ENCODE measurements around the gene XRN1.

The XRN1 gene

GRCh38 chr3:142278451-142278850 is 169.4 kb downstream of the XRN1 start:
- Histone ChIP-seq H3K9ac (no peak overlapping the region), H3K4me2 (no peak overlapping the region), H3K4me1 (ENCODE audit: low read depth, poor library complexity, severe bottlenecking) (peaks cover 12% of the 10 kb centered on the region), H3K79me2 (ENCODE audit: insufficient read depth, low read depth) (no peaks in the 10 kb centered on the region), H3K4me3 (IDR thresholded peaks at IDR 0.05; ENCODE audit: insufficient read depth, low read depth, low read length) (no peak overlapping the region), H4K20me1 (ENCODE audit: insufficient read depth) (no peaks in the 10 kb centered on the region), H3K36me3 (ENCODE audit: insufficient read depth) (no peaks in the 10 kb centered on the region), H3K27ac (no peak overlapping the region), H3K27me3 (ENCODE audit: insufficient read depth, low read depth) (no peaks in the 10 kb centered on the region), H2AFZ (ENCODE audit: low read depth) (no peak overlapping the region)
- no peak for TF ChIP-seq CTCF (conservative IDR thresholded peaks at IDR 0.05; ENCODE audit: low read depth, low read length)

GRCh38 chr3:142276781-142277180 is 171.1 kb downstream of the XRN1 start:
- no peak overlapping the region for H3K4me3 ChIP-seq (IDR thresholded peaks at IDR 0.05; ENCODE audit: insufficient read depth, low read depth, low read length)
- H3K36me3 ChIP-seq (ENCODE audit: insufficient read depth), result no peaks in the 10 kb centered on the region
- TF ChIP-seq CTCF (conservative IDR thresholded peaks at IDR 0.05; ENCODE audit: low read depth, low read length), result no peak
- no peak overlapping the region for H3K9ac ChIP-seq
- no peak overlapping the region for H2AFZ ChIP-seq (ENCODE audit: low read depth)
- H4K20me1 ChIP-seq (ENCODE audit: insufficient read depth), result no peaks in the 10 kb centered on the region
- H3K27me3 ChIP-seq (ENCODE audit: insufficient read depth, low read depth), result no peaks in the 10 kb centered on the region
- no peak overlapping the region for H3K4me2 ChIP-seq
- H3K27ac ChIP-seq, result no peak overlapping the region
- H3K4me1 ChIP-seq (ENCODE audit: low read depth, poor library complexity, severe bottlenecking), result peaks cover 10% of the 10 kb centered on the region
- no peaks in the 10 kb centered on the region for H3K79me2 ChIP-seq (ENCODE audit: insufficient read depth, low read depth)

DNA sequence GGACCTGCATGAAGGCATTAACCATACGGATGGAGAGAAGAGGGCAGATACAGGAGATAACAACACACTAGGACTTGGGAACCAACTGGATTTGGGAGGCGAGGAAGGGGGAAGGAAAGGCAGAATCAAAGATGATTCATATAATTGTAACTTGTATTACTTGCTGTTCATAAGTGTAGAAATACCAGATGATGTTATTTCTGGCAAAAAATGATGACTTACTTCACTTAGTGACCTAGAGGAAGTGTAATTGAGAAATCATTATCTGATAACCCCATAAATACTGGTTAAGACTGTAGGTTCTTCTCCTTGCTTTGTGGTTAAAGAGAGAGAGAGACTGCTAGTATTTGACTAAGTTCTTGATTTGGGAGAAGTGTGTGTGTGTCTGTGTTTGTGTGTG is 172.0 kb downstream of the XRN1 start:
- H3K79me2 ChIP-seq (ENCODE audit: insufficient read depth, low read depth), result no peaks in the 10 kb centered on the region
- no peak overlapping the region for H3K27ac ChIP-seq
- no peak overlapping the region for H3K4me3 ChIP-seq (IDR thresholded peaks at IDR 0.05; ENCODE audit: insufficient read depth, low read depth, low read length)
- no peaks in the 10 kb centered on the region for H4K20me1 ChIP-seq (ENCODE audit: insufficient read depth)
- H3K9ac ChIP-seq, result no peak overlapping the region
- TF ChIP-seq CTCF (conservative IDR thresholded peaks at IDR 0.05; ENCODE audit: low read depth, low read length), result no peak
- peaks cover 10% of the 10 kb centered on the region for H3K4me1 ChIP-seq (ENCODE audit: low read depth, poor library complexity, severe bottlenecking)
- no peaks in the 10 kb centered on the region for H3K36me3 ChIP-seq (ENCODE audit: insufficient read depth)
- H3K27me3 ChIP-seq (ENCODE audit: insufficient read depth, low read depth), result no peaks in the 10 kb centered on the region
- no peak overlapping the region for H2AFZ ChIP-seq (ENCODE audit: low read depth)
- H3K4me2 ChIP-seq, result no peak overlapping the region

- Histone ChIP-seq H2AFZ (ENCODE audit: low read depth) (no peak overlapping the region), H3K36me3 (ENCODE audit: insufficient read depth) (no peaks in the 10 kb centered on the region), H3K4me1 (ENCODE audit: low read depth, poor library complexity, severe bottlenecking) (peaks cover 6% of the 10 kb centered on the region), H4K20me1 (ENCODE audit: insufficient read depth) (no peaks in the 10 kb centered on the region), H3K4me2 (no peak overlapping the region), H3K4me3 (IDR thresholded peaks at IDR 0.05; ENCODE audit: insufficient read depth, low read depth, low read length) (no peak overlapping the region), H3K27me3 (ENCODE audit: insufficient read depth, low read depth) (no peaks in the 10 kb centered on the region), H3K79me2 (ENCODE audit: insufficient read depth, low read depth) (no peaks in the 10 kb centered on the region), H3K27ac (no peak overlapping the region), H3K9ac (no peak overlapping the region)
- TF ChIP-seq CTCF (conservative IDR thresholded peaks at IDR 0.05; ENCODE audit: low read depth, low read length), result no peak
Measured at GRCh38 chr3:142274908-142275307, 172.9 kb downstream of the XRN1 start.

Data from KMS-11 (cell line).